Hematopoietic multipotent progenitor cell treated with erythropoietin and hydrocortisone succinate and interleukin-3 and kit ligand, for 15 days (in vitro differentiated cells): ENCODE results near the gene AGBL4.

Experiments
- DNase-seq: peaks from one replicate; pipeline ENCODE4 v3.0.0-alpha.2; 2015; ENCODE audit warnings: low spot score

The AGBL4 gene

GRCh38 chr1:48887796-48888195 is 1136.0 kb downstream of the AGBL4 start:
- DNase-seq: no peak

GRCh38 chr1:48882020-48882419 is 1141.7 kb downstream of the AGBL4 start:
- DNase-seq: no peak

- DNase-seq: no peak
These were observed 1145.4 kb downstream of the AGBL4 start for GRCh38 chr1:48878191-48878940.

GRCh38 chr1:48876330-48876785 is 1147.4 kb downstream of the AGBL4 start:
- DNase-seq: no peak

GRCh38 chr1:48875552-48876329 is 1148.0 kb downstream of the AGBL4 start:
- DNase-seq: no peak

GRCh38 chr1:48873944-48874343 is 1149.8 kb downstream of the AGBL4 start:
- DNase-seq: no peak

- no peak for DNase-seq
These were observed 1153.2 kb downstream of the AGBL4 start for GRCh38 chr1:48870596-48870995.

- DNase-seq: no peak
These were observed 1154.4 kb downstream of the AGBL4 start for GRCh38 chr1:48869116-48869893.

- DNase-seq: no peak
These were observed 1158.8 kb downstream of the AGBL4 start for GRCh38 chr1:48864913-48865312.

- DNase-seq: no peak
These were observed 1164.3 kb downstream of the AGBL4 start for GRCh38 chr1:48859456-48859855.

- DNase-seq: no peak
These were observed 1165.4 kb downstream of the AGBL4 start for GRCh38 chr1:48858200-48858920.

- no peak for DNase-seq
These were observed 1170.7 kb downstream of the AGBL4 start for GRCh38 chr1:48853006-48853405.

GRCh38 chr1:48851638-48852037 is 1172.1 kb downstream of the AGBL4 start:
- no peak for DNase-seq

- DNase-seq: no peak
These were observed 1175.7 kb downstream of the AGBL4 start for GRCh38 chr1:48848035-48848434.

- no peak for DNase-seq
These were observed 1177.3 kb downstream of the AGBL4 start for GRCh38 chr1:48846441-48846840.

GRCh38 chr1:48844187-48844586 is 1179.6 kb downstream of the AGBL4 start:
- no peak for DNase-seq

GRCh38 chr1:48841966-48842365 is 1181.8 kb downstream of the AGBL4 start:
- DNase-seq: no peak

- no peak for DNase-seq
These were observed 1182.3 kb downstream of the AGBL4 start for GRCh38 chr1:48841461-48841860.

GRCh38 chr1:48831120-48831978 is 1192.4 kb downstream of the AGBL4 start:
- no peak for DNase-seq

- DNase-seq: no peak
These were observed 1193.0 kb downstream of the AGBL4 start for GRCh38 chr1:48830715-48831114.

GRCh38 chr1:48829446-48829845 is 1194.3 kb downstream of the AGBL4 start:
- no peak for DNase-seq
